Small intestine (tissue), 7 donors: ENCODE measurements around the gene ARSI. TPM values are rescaled to one million over a fixed set of nuclear protein-coding genes. Genes with fewer than 3 reads are reported as not detected.
"Not testable (repeated sequence)": the region's sequence is repeated elsewhere in the genome, so short reads cannot be mapped to it uniquely, and the experiment has no call there.

Experiments used
- DNase-seq, 2 donors: peaks; one replicate each; pipeline versions ENCODE4 v3.0.0 to v3.0.0-alpha.2; 2013
- FAIRE-seq: peaks from 2 replicates; lab custom pipeline; 2012; peaks lifted over from hg19 to GRCh38; lab: Jason Lieb, UNC
- H3K27ac ChIP-seq, 3 donors: one replicate each; pipeline ENCODE4 v1.5.1; 2013; ENCODE audit warnings: low read length in 2 of 3, mild to moderate bottlenecking in 2 of 3, control low read depth in 1 of 3, inconsistent platforms in 1 of 3, low read depth in 1 of 3, moderate library complexity in 1 of 3
- H3K27me3 ChIP-seq, 3 donors: one replicate each; pipeline ENCODE4 v1.6.1; 2013; ENCODE audit warnings: low read length in 3 of 3, inconsistent platforms in 1 of 3; ENCODE audit not compliant: control insufficient read depth in 3 of 3, insufficient read depth in 3 of 3
- H3K36me3 ChIP-seq, 3 donors: one replicate each; pipeline ENCODE4 v1.6.1; 2013; ENCODE audit warnings: low read length in 3 of 3, inconsistent platforms in 1 of 3, low read depth in 1 of 3, mild to moderate bottlenecking in 1 of 3, moderate library complexity in 1 of 3; ENCODE audit not compliant: control insufficient read depth in 3 of 3, insufficient read depth in 2 of 3
- H3K4me1 ChIP-seq, 3 donors: one replicate each; pipeline ENCODE4 v1.6.1; 2013; ENCODE audit warnings: low read length in 2 of 3, inconsistent platforms in 1 of 3, low read depth in 1 of 3, mild to moderate bottlenecking in 1 of 3, moderate library complexity in 1 of 3; ENCODE audit not compliant: control insufficient read depth in 3 of 3, insufficient read depth in 2 of 3
- H3K4me3 ChIP-seq, 3 donors: one replicate each; pipeline ENCODE4 v1.5.1; 2013; ENCODE audit warnings: low read length in 3 of 3, control low read depth in 1 of 3, inconsistent platforms in 1 of 3, low read depth in 1 of 3, mild to moderate bottlenecking in 1 of 3, moderate library complexity in 1 of 3
- H3K9me3 ChIP-seq, 2 donors: one replicate each; pipeline ENCODE4 v1.6.1; 2013; ENCODE audit warnings: low read depth in 1 of 2, low read length in 1 of 2; ENCODE audit not compliant: control insufficient read depth in 2 of 2, insufficient read depth in 1 of 2
- WGBS, 3 donors: extraction: QIAGEN DNeasy Blood & Tissue Kit; methylation state at CpG; one replicate each; pipeline ENCODE4 v1.1.7; 2013; 5-methylcytosine and 5-hydroxymethylcytosine counted together
- polyA plus RNA-seq, 4 donors: library from polyadenylated mRNA; stranded (reverse) in 3 of 4; unstranded in 1 of 4; fragments of 200-250 nt in 3 of 4; fragments of 120-200 nt in 1 of 4; gene quantifications; one replicate each; pipeline versions ENCODE4 v1.2.1 to v1.2.3, GENCODE V29; 2013
- donor health status: healthy with polysubstance abuse.
- donor health status: control.
- donor health status: control.
- donor health status: Bipolar disorder and iron deficiency.
- donor health status: healthy.

The ARSI gene
- polyA plus RNA-seq, 4 donors, result 0.40 to 1.4 TPM; not detected in 2

DNA sequence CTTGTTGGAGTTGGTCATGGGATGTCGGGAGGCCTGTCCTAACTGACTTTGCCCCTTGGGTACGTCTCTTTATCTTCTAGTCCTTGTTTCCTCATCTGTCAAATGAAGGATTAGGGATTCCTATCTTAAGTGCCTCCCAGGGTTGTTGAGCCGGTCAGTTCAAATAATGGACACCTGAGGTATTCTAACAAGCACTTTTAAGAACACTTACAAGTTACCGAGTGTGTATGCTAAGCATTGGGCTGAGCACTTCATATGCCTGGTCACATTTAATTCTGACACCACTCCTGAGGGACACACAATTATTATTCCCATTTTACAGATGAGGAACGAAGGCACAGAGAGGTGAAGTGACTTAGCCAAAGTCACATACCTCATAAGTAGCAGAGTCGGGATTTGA lies 50.2 kb downstream of the ARSI start:
- H3K27ac ChIP-seq, result no peak overlapping the region
- 75 to 86% (median 81%) methylated on average over 6 of the region's 6 CpGs for WGBS, 3 donors
- no peaks in the 10 kb centered on the region for H3K9me3 ChIP-seq
- no peaks in the 10 kb centered on the region for H3K27me3 ChIP-seq
- no peak for DNase-seq
- H3K4me3 ChIP-seq, result no peak overlapping the region
- H3K36me3 ChIP-seq, result no peaks in the 10 kb centered on the region
- H3K4me1 ChIP-seq, result no peaks in the 10 kb centered on the region
- no peak for FAIRE-seq

DNA sequence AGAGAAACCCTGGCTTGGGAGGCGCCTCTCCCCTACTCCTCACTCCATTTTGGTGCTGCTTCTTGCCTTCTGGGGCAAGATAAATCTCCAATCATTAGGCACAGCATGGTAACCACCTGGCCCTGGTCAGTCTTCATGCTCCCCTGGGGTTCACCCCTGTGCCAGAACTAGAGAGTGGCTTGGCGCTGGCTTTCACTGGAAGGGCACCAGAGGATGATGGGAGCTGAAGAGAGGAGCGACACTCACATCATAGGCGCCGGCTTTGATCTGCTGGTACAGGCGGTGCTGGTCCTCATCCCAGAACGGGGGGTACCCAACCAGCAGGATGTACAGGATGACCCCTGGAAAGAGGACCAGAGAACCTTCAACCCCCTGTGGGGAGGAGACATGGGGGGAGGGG lies 51.2 kb downstream of the ARSI start:
- Histone ChIP-seq H3K4me1 (peaks cover 0 to 9% (median 0%) of the 10 kb centered on the region in 3 donors), H3K4me3 (no peak overlapping the region), H3K27ac (no peak overlapping the region), H3K9me3 (no peaks in the 10 kb centered on the region), H3K36me3 (peaks cover 0 to 2% (median 0%) of the 10 kb centered on the region in 3 donors), H3K27me3 (no peaks in the 10 kb centered on the region)
- FAIRE-seq (no peak), DNase-seq (no peak)
- 88 to 96% (median 93%) methylated on average over 7 of the region's 7 CpGs for WGBS, 3 donors

GRCh38 chr5:150249744-150250143 lies 53.0 kb downstream of the ARSI start:
- no peak overlapping the region for H3K4me3 ChIP-seq
- no peaks in the 10 kb centered on the region for H3K27me3 ChIP-seq
- peaks cover 0 to 13% (median 0%) of the 10 kb centered on the region in 3 donors for H3K4me1 ChIP-seq
- FAIRE-seq (no peak), DNase-seq (no peak)
- H3K27ac ChIP-seq, result no peak overlapping the region
- 81 to 88% (median 81%) methylated on average over 5 of the region's 5 CpGs for WGBS, 3 donors
- peaks cover 0 to 2% (median 0%) of the 10 kb centered on the region in 3 donors for H3K36me3 ChIP-seq
- no peaks in the 10 kb centered on the region for H3K9me3 ChIP-seq

GRCh38 chr5:150248946-150249345 lies 53.8 kb downstream of the ARSI start:
- FAIRE-seq (no peak), DNase-seq (no peak)
- peaks cover 0 to 2% (median 0%) of the 10 kb centered on the region in 3 donors for H3K36me3 ChIP-seq
- H3K4me1 ChIP-seq, result peaks cover 0 to 13% (median 0%) of the 10 kb centered on the region in 3 donors
- H3K4me3 ChIP-seq, result no peak overlapping the region
- H3K9me3 ChIP-seq, result no peaks in the 10 kb centered on the region
- WGBS, 3 donors, result 91 to 99% (median 94%) methylated on average over 3 of the region's 3 CpGs
- no peak overlapping the region for H3K27ac ChIP-seq
- no peaks in the 10 kb centered on the region for H3K27me3 ChIP-seq

- H3K4me3 ChIP-seq, H3K36me3 ChIP-seq, H3K27me3 ChIP-seq, FAIRE-seq, H3K9me3 ChIP-seq, H3K27ac ChIP-seq, DNase-seq: not testable (repeated sequence)
- H3K4me1 ChIP-seq, result peaks cover 0 to 13% (median 0%) of the 10 kb centered on the region in 3 donors
- 86 to 90% (median 88%) methylated on average over 6 of the region's 6 CpGs for WGBS, 3 donors
Measured at GRCh38 chr5:150248493-150248892, 54.2 kb downstream of the ARSI start.

DNA sequence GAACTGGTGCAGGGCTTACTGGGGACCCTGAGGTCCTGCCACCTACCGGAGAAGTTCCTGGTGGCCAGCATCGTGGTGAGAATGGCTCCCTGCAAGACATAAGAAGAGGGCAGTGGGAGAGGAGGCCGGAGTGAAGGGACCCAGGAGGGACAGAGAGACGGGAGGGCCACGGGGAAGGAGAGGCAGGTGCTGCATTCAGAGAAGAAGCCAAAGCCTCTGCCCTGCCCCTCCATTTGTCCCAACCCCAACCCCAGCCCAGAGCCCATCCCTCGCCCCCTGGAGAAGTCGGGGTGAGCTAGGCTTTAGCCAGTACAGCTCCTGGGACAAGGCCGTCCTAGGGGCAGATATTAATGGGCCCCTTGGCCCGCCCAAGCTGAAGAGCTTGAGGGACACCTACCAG lies 55.0 kb downstream of the ARSI start:
- Histone ChIP-seq H3K27me3 (no peaks in the 10 kb centered on the region), H3K36me3 (peaks cover 0 to 2% (median 0%) of the 10 kb centered on the region in 3 donors), H3K9me3 (no peaks in the 10 kb centered on the region), H3K4me1 (peaks cover 0 to 13% (median 0%) of the 10 kb centered on the region in 3 donors), H3K4me3 (no peak overlapping the region), H3K27ac (no peak overlapping the region)
- DNase-seq (no peak), FAIRE-seq (no peak)
- WGBS, 3 donors, result 89 to 91% (median 90%) methylated on average over 9 of the region's 9 CpGs

DNA sequence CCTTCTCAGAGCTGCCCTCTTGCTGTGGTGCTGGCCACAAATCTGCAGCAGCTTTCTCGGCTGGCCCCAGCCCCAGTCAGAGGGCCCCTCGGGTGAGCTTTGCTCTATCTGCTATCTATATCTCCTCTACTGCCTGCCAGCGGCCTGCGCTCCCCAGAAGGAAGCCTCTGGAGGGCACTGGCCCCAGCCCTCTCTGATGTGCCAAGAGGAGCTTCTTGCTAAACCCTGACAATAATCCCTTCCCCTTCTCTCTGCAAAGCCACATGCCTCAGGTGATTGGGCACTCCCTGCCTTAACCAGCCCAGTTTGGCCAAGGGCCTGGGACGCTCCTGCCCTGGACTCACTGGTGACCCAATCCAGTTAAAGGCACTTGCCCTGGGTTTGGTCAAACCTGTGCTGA lies 55.9 kb downstream of the ARSI start:
- Histone ChIP-seq H3K9me3 (no peaks in the 10 kb centered on the region), H3K36me3 (peaks cover 0 to 2% (median 0%) of the 10 kb centered on the region in 3 donors), H3K4me1 (peaks cover 0 to 13% (median 0%) of the 10 kb centered on the region in 3 donors), H3K27ac (no peak overlapping the region), H3K4me3 (no peak overlapping the region), H3K27me3 (no peaks in the 10 kb centered on the region)
- DNase-seq (peak in 1 of 2 donors; percentile 45), FAIRE-seq (no peak)
- 56 to 80% (median 70%) methylated on average over 5 of the region's 5 CpGs for WGBS, 3 donors

DNA sequence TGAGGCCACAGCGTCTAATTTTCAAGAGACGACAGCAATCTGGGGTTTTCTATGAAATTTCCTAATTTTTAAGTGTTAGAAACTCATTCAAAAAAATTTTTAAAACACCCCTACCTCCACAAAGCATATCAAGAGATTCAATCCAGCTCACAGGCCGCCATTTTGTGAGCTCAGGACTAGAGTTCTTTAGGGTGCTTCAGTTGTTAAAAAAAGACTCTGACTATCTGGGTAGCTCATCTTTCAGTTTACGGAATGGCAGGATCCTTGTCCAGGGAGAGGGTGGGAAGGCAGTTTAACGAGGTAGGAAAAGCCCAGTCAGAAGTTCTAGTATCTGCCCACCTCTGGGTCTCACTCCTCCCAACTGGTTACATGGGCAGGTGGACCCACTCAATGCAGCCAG lies 56.3 kb downstream of the ARSI start:
- H3K4me3 ChIP-seq, result no peak overlapping the region
- 80 to 88% (median 86%) methylated on average over 5 of the region's 5 CpGs for WGBS, 3 donors
- H3K9me3 ChIP-seq, result no peaks in the 10 kb centered on the region
- DNase-seq (no peak), FAIRE-seq (no peak)
- peaks cover 0 to 2% (median 0%) of the 10 kb centered on the region in 3 donors for H3K36me3 ChIP-seq
- no peak overlapping the region for H3K27ac ChIP-seq
- H3K4me1 ChIP-seq, result peaks cover 0 to 13% (median 0%) of the 10 kb centered on the region in 3 donors
- H3K27me3 ChIP-seq, result no peaks in the 10 kb centered on the region
